KMS-11 (cell line): ENCODE measurements around the gene KLK3.

ENCODE experiments used
- H2AFZ ChIP-seq: fragments of 200-600 bp; sonication (generic); 2 replicates; pipeline ENCODE4 v1.6.1; 2016; ENCODE audit warnings: antibody characterized with exemption, mixed run types, low read depth
- H3K27ac ChIP-seq: fragments of 200-600 bp; sonication (generic); 2 replicates; pipeline ENCODE4 v1.6.1; 2016; ENCODE audit warnings: mild to moderate bottlenecking, mixed run types
- H3K27me3 ChIP-seq: fragments of 200-600 bp; sonication (generic); 2 replicates; pipeline ENCODE4 v1.6.1; 2017; ENCODE audit warnings: mild to moderate bottlenecking, low read depth, mixed run types, moderate library complexity; ENCODE audit not compliant: insufficient read depth
- H3K36me3 ChIP-seq: fragments of 200-600 bp; sonication (generic); 2 replicates; pipeline ENCODE4 v1.6.1; 2017; ENCODE audit warnings: mild to moderate bottlenecking, mixed run types; ENCODE audit not compliant: insufficient read depth
- H3K4me1 ChIP-seq: fragments of 200-600 bp; sonication (generic); 2 replicates; pipeline ENCODE4 v1.6.1; 2016; ENCODE audit warnings: mild to moderate bottlenecking, low read depth, mixed run types; ENCODE audit not compliant: poor library complexity, severe bottlenecking
- H3K4me2 ChIP-seq: fragments of 200-600 bp; sonication (generic); 2 replicates; pipeline ENCODE4 v1.7.0; 2016; ENCODE audit warnings: mild to moderate bottlenecking, mixed run types
- H3K4me3 ChIP-seq: fragments of 200-600 bp; sonication (generic); IDR thresholded peaks from 2 replicates; pipeline ENCODE4 v1.6.1; 2017; ENCODE audit warnings: low read depth, low read length, mixed read lengths; ENCODE audit not compliant: insufficient read depth
- H3K79me2 ChIP-seq: fragments of 200-600 bp; sonication (generic); 2 replicates; pipeline ENCODE4 v1.6.1; 2016; ENCODE audit warnings: low read depth, mixed run types; ENCODE audit not compliant: insufficient read depth
- H3K9ac ChIP-seq: fragments of 200-600 bp; sonication (generic); 2 replicates; pipeline ENCODE4 v1.6.1; 2016; ENCODE audit warnings: mild to moderate bottlenecking, mixed run types
- H4K20me1 ChIP-seq: fragments of 200-600 bp; sonication (generic); 2 replicates; pipeline ENCODE4 v1.6.1; 2016; ENCODE audit warnings: mild to moderate bottlenecking, mixed run types; ENCODE audit not compliant: insufficient read depth
- CTCF ChIP-seq: fragments of 200-600 bp; sonication (generic); conservative IDR thresholded peaks from 2 replicates; pipeline ENCODE4 v1.6.1; 2017; ENCODE audit warnings: low read depth, mild to moderate bottlenecking, antibody characterized with exemption, low read length, moderate library complexity, mixed read lengths

Gene KLK3

GRCh38 chr19:50822661-50823208, 32.0 kb upstream of the KLK3 start:
- Histone ChIP-seq H3K36me3 (no peaks in the 10 kb centered on the region), H3K4me3 (no peak overlapping the region), H3K4me1 (no peaks in the 10 kb centered on the region), H3K79me2 (no peaks in the 10 kb centered on the region), H3K27ac (no peak overlapping the region), H3K27me3 (peaks cover 44% of the 10 kb centered on the region), H2AFZ (no peak overlapping the region), H3K4me2 (no peak overlapping the region), H3K9ac (no peak overlapping the region), H4K20me1 (no peaks in the 10 kb centered on the region)
- no peak for TF ChIP-seq CTCF

GRCh38 chr19:50823389-50824042, 31.2 kb upstream of the KLK3 start, which contains the start of gene KLK1:
TSS of gene KLK1 (minus strand) at chr19:50823787. CDS start at chr19:50823748, 39 bp downstream.
- Histone ChIP-seq H3K4me1 (no peaks in the 10 kb centered on the region), H3K36me3 (no peaks in the 10 kb centered on the region), H3K9ac (no peak within 1 kb of the TSS), H3K79me2 (no peaks in the 10 kb centered on the region), H3K27ac (no peak within 1 kb of the TSS), H4K20me1 (no peaks in the 10 kb centered on the region), H3K4me2 (no peak within 1 kb of the TSS), H3K27me3 (peaks cover 48% of the 10 kb centered on the region), H2AFZ (no peak within 1 kb of the TSS), H3K4me3 (no peak within 1 kb of the TSS)
- no peak for TF ChIP-seq CTCF

- H3K27ac ChIP-seq: no peak overlapping the region
- H3K4me1 ChIP-seq: no peaks in the 10 kb centered on the region
- H3K79me2 ChIP-seq: no peaks in the 10 kb centered on the region
- H3K4me3 ChIP-seq: no peak overlapping the region
- TF ChIP-seq CTCF: no peak
- no peak overlapping the region for H3K9ac ChIP-seq
- H4K20me1 ChIP-seq: no peaks in the 10 kb centered on the region
- H3K36me3 ChIP-seq: no peaks in the 10 kb centered on the region
- no peak overlapping the region for H3K4me2 ChIP-seq
- no peak overlapping the region for H2AFZ ChIP-seq
- H3K27me3 ChIP-seq: peaks cover 22% of the 10 kb centered on the region
Observed at GRCh38 chr19:50826492-50827240, 28.0 kb upstream of the KLK3 start.

GRCh38 chr19:50827476-50827875, 27.2 kb upstream of the KLK3 start:
- Histone ChIP-seq H4K20me1 (no peaks in the 10 kb centered on the region), H3K4me1 (no peaks in the 10 kb centered on the region), H3K27ac (no peak overlapping the region), H2AFZ (no peak overlapping the region), H3K4me2 (no peak overlapping the region), H3K79me2 (no peaks in the 10 kb centered on the region), H3K4me3 (no peak overlapping the region), H3K36me3 (no peaks in the 10 kb centered on the region), H3K27me3 (peaks cover 22% of the 10 kb centered on the region), H3K9ac (no peak overlapping the region)
- no peak for TF ChIP-seq CTCF
